HL-60 (cell line): ENCODE results near the gene CBX5.

Experiments used
- DNase-seq, 2 experiments: peaks; one replicate each; pipeline ENCODE4 v3.0.0-alpha.2; 2010 to 2020; ENCODE audit warnings: low read depth in 1 of 2, low spot score in 1 of 2
- H3K27ac ChIP-seq: fragments of 250-450 bp; sonication (Bioruptor Pico); replicated peaks from 2 replicates; pipeline ENCODE4 v1.5.1; 2020; ENCODE audit warnings: mild to moderate bottlenecking, moderate library complexity
- H3K27me3 ChIP-seq: fragments of 250-450 bp; sonication (Bioruptor Pico); 2 replicates; pipeline ENCODE4 v1.5.1; 2021; ENCODE audit warnings: mild to moderate bottlenecking, moderate library complexity; ENCODE audit not compliant: insufficient read depth, poor library complexity, severe bottlenecking
- H3K4me3 ChIP-seq: replicated peaks from 2 replicates; pipeline ENCODE4 v1.5.1; 2011; ENCODE audit warnings: mild to moderate bottlenecking, control low read depth, low read length; ENCODE audit not compliant: insufficient read depth
- GABPA ChIP-seq: IDR thresholded peaks from 2 replicates; pipeline ENCODE4 v1.6.1; 2012; ENCODE audit warnings: low read depth
- POLR2AphosphoS5 ChIP-seq: IDR thresholded peaks from 2 replicates; pipeline ENCODE4 v1.6.1; 2012; ENCODE audit warnings: low read depth
- REST ChIP-seq: IDR thresholded peaks from 2 replicates; pipeline ENCODE4 v1.6.1; 2012; ENCODE audit warnings: low read depth; ENCODE audit not compliant: insufficient replicate concordance
- SPI1 ChIP-seq: IDR thresholded peaks from 2 replicates; pipeline ENCODE4 v1.6.1; 2012; ENCODE audit warnings: low read depth, mild to moderate bottlenecking, borderline replicate concordance
- TF ChIP-seq, protein P1 (sequence below): IDR thresholded peaks from one replicate; pipeline ENCODE4 v1.5.1; 2011; ENCODE audit warnings: low read length, control low read depth, inconsistent platforms; ENCODE audit not compliant: insufficient read depth

CBX5 gene

GRCh38 chr12:54182981-54183380, 96.9 kb downstream of the CBX5 start:
- Histone ChIP-seq H3K27ac (no peak overlapping the region), H3K4me3 (no peak overlapping the region), H3K27me3 (no peaks in the 10 kb centered on the region)
- no peak for DNase-seq
- TF ChIP-seq, protein P1, sequence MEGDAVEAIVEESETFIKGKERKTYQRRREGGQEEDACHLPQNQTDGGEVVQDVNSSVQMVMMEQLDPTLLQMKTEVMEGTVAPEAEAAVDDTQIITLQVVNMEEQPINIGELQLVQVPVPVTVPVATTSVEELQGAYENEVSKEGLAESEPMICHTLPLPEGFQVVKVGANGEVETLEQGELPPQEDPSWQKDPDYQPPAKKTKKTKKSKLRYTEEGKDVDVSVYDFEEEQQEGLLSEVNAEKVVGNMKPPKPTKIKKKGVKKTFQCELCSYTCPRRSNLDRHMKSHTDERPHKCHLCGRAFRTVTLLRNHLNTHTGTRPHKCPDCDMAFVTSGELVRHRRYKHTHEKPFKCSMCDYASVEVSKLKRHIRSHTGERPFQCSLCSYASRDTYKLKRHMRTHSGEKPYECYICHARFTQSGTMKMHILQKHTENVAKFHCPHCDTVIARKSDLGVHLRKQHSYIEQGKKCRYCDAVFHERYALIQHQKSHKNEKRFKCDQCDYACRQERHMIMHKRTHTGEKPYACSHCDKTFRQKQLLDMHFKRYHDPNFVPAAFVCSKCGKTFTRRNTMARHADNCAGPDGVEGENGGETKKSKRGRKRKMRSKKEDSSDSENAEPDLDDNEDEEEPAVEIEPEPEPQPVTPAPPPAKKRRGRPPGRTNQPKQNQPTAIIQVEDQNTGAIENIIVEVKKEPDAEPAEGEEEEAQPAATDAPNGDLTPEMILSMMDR: no peak

DNA sequence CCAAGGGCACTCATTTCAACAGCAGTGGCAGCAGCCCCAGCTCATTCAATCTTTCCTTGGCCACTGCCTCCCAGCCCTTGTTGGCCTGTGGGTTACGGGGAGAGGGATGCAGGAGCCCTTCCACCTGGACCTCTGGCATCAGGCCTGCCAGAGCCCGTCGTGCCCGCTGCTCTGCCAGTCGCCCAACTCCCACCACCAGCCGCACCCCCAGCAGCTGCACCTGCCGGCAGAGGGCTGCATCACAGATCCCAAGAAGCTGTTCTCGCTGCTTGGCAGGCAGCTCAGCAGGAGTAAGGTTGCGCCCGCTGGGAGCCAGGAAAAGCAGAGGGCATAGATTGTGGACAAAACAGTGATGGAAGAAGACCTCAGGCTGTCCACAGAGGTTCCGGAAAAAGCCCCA, 97.8 kb downstream of the CBX5 start:
- TF ChIP-seq SPI1: no peak
- TF ChIP-seq, protein P1: no peak
- TF ChIP-seq POLR2AphosphoS5: no peak
- no peak for TF ChIP-seq GABPA
- no peak for TF ChIP-seq REST
- DNase-seq: no peak
- Histone ChIP-seq H3K27ac (no peak overlapping the region), H3K27me3 (no peaks in the 10 kb centered on the region), H3K4me3 (no peak overlapping the region)
